H9 (cell line): ENCODE results near the gene CEP164. TPM values are rescaled to one million over a fixed set of nuclear protein-coding genes. Genes with fewer than 3 reads are reported as not detected.

Experiments
- DNase-seq: peaks from one replicate; pipeline ENCODE4 v3.0.0-alpha.2; 2017
- H2AFZ ChIP-seq: one replicate; pipeline ENCODE4 v1.6.1; 2013; ENCODE audit warnings: mild to moderate bottlenecking, low read length, control low read depth, moderate library complexity
- H2AK5ac ChIP-seq: 2 replicates; pipeline ENCODE4 v1.6.1; 2013; ENCODE audit warnings: low read length, control low read depth, mixed read lengths; ENCODE audit not compliant: insufficient read length
- H2BK120ac ChIP-seq: one replicate; pipeline ENCODE4 v1.6.1; 2013; ENCODE audit warnings: low read depth, mild to moderate bottlenecking, low read length, control low read depth, inconsistent platforms; ENCODE audit not compliant: poor library complexity, severe bottlenecking
- H2BK12ac ChIP-seq: 2 replicates; pipeline ENCODE4 v1.6.1; 2013; ENCODE audit warnings: low read length, control low read depth, mixed read lengths, low read depth; ENCODE audit not compliant: insufficient read length
- H2BK15ac ChIP-seq: 2 replicates; pipeline ENCODE4 v1.6.1; 2013; ENCODE audit warnings: low read depth, low read length, control low read depth
- H2BK20ac ChIP-seq: one replicate; pipeline ENCODE4 v1.6.1; 2013; ENCODE audit warnings: low read depth, mild to moderate bottlenecking, low read length, control low read depth, inconsistent platforms; ENCODE audit not compliant: poor library complexity, severe bottlenecking
- H2BK5ac ChIP-seq: 2 replicates; pipeline ENCODE4 v1.6.1; 2013; ENCODE audit warnings: low read length, control low read depth, mixed read lengths; ENCODE audit not compliant: insufficient read length
- H3K14ac ChIP-seq: 2 replicates; pipeline ENCODE4 v1.6.1; 2013; ENCODE audit warnings: low read length, control low read depth; ENCODE audit not compliant: insufficient read depth
- H3K18ac ChIP-seq: 2 replicates; pipeline ENCODE4 v1.6.1; 2013; ENCODE audit warnings: low read depth, mild to moderate bottlenecking, mixed read lengths, low read length, control low read depth; ENCODE audit not compliant: insufficient read length
- H3K23ac ChIP-seq: 2 replicates; pipeline ENCODE4 v1.6.1; 2013; ENCODE audit warnings: low read length, control low read depth, mixed read lengths, low read depth; ENCODE audit not compliant: insufficient read length
- H3K23me2 ChIP-seq: 2 replicates; pipeline ENCODE4 v1.6.1; 2013; ENCODE audit warnings: low read depth, mild to moderate bottlenecking, mixed read lengths, low read length, control low read depth; ENCODE audit not compliant: insufficient read length, poor library complexity, severe bottlenecking
- H3K27ac ChIP-seq: 2 replicates; pipeline ENCODE4 v1.5.1; 2013; ENCODE audit warnings: low read length, control low read depth, mixed read lengths, low read depth; ENCODE audit not compliant: insufficient read length
- H3K27me3 ChIP-seq: 2 replicates; pipeline ENCODE4 v1.6.1; 2013; ENCODE audit warnings: low read length, control low read depth, inconsistent platforms; ENCODE audit not compliant: insufficient read depth
- H3K4ac ChIP-seq: 2 replicates; pipeline ENCODE4 v1.6.1; 2013; ENCODE audit warnings: low read depth, mild to moderate bottlenecking, control low read depth, inconsistent platforms, low read length, moderate library complexity
- H3K4me1 ChIP-seq: 2 replicates; pipeline ENCODE4 v1.6.1; 2013; ENCODE audit warnings: low read length, control low read depth, inconsistent platforms; ENCODE audit not compliant: insufficient read depth
- H3K4me2 ChIP-seq: 2 replicates; pipeline ENCODE4 v1.6.1; 2013; ENCODE audit warnings: low read length, control low read depth, mixed read lengths; ENCODE audit not compliant: insufficient read length, insufficient read depth
- H3K56ac ChIP-seq: 2 replicates; pipeline ENCODE4 v1.6.1; 2013; ENCODE audit warnings: low read depth, mild to moderate bottlenecking, mixed read lengths, low read length, control low read depth; ENCODE audit not compliant: insufficient read length
- H3K79me1 ChIP-seq: 2 replicates; pipeline ENCODE4 v1.6.1; 2013; ENCODE audit warnings: low read depth, mild to moderate bottlenecking, moderate library complexity, low read length, control low read depth, inconsistent platforms; ENCODE audit not compliant: insufficient read depth, poor library complexity, severe bottlenecking
- H3K79me2 ChIP-seq: 2 replicates; pipeline ENCODE4 v1.6.1; 2013; ENCODE audit warnings: low read length, control low read depth, inconsistent platforms; ENCODE audit not compliant: insufficient read depth
- H3K9ac ChIP-seq: 2 replicates; pipeline ENCODE4 v1.6.1; 2013; ENCODE audit warnings: low read length, control low read depth, mixed read lengths; ENCODE audit not compliant: insufficient read length; ENCODE audit errors: extremely low read depth
- H3K9me3 ChIP-seq: one replicate; pipeline ENCODE4 v1.6.1; 2013; ENCODE audit warnings: low read depth, low read length, inconsistent platforms; ENCODE audit not compliant: control insufficient read depth
- H3T11ph ChIP-seq: one replicate; pipeline ENCODE4 v1.6.1; 2013; ENCODE audit warnings: mild to moderate bottlenecking, low read length, control low read depth, inconsistent platforms
- H4K20me1 ChIP-seq: one replicate; pipeline ENCODE4 v1.6.1; 2013; ENCODE audit not compliant: control insufficient read depth, insufficient read length, insufficient read depth
- H4K5ac ChIP-seq: 2 replicates; pipeline ENCODE4 v1.6.1; 2013; ENCODE audit warnings: low read depth, mild to moderate bottlenecking, mixed read lengths, low read length, control low read depth; ENCODE audit not compliant: insufficient read length
- H4K8ac ChIP-seq: replicated peaks from 2 replicates; pipeline ENCODE4 v1.6.1; 2013; ENCODE audit warnings: low read length, control low read depth, mixed read lengths, low read depth; ENCODE audit not compliant: insufficient read length
- H4K91ac ChIP-seq: 2 replicates; pipeline ENCODE4 v1.6.1; 2013; ENCODE audit warnings: low read depth, mild to moderate bottlenecking, moderate library complexity, mixed read lengths, low read length, control low read depth; ENCODE audit not compliant: insufficient read length
- H3K27ac Mint-ChIP-seq, 3 experiments: 2 replicates in 2 of 3; 3 replicates in 1 of 3; pipeline ENCODE4 v1.8.0; 2020 to 2021; ENCODE audit warnings: mixed read lengths in 3 of 3, mild to moderate bottlenecking in 1 of 3, moderate library complexity in 1 of 3
- H3K27me3 Mint-ChIP-seq: 2 replicates; pipeline ENCODE4 v1.8.0; 2021; ENCODE audit warnings: low read depth, mild to moderate bottlenecking, moderate library complexity, mixed read lengths
- H3K36me3 Mint-ChIP-seq, 3 experiments: 2 replicates in 2 of 3; 3 replicates in 1 of 3; pipeline ENCODE4 v1.8.0; 2020 to 2021; ENCODE audit warnings: low read depth in 3 of 3, mixed read lengths in 3 of 3; ENCODE audit not compliant: insufficient read depth in 1 of 3
- H3K4me1 Mint-ChIP-seq, 2 experiments: 2 replicates each; pipeline ENCODE4 v1.8.0; 2020; ENCODE audit warnings: mixed read lengths in 2 of 2
- H3K4me3 Mint-ChIP-seq, 2 experiments: 2 replicates in 1 of 2; 3 replicates in 1 of 2; pipeline ENCODE4 v1.8.0; 2020 to 2021; ENCODE audit warnings: mild to moderate bottlenecking in 2 of 2, mixed read lengths in 2 of 2, moderate library complexity in 1 of 2
- H3K9me3 Mint-ChIP-seq, 2 experiments: 2 replicates in 1 of 2; 3 replicates in 1 of 2; pipeline ENCODE4 v1.8.0; 2020; ENCODE audit warnings: mild to moderate bottlenecking in 2 of 2, mixed read lengths in 2 of 2, moderate library complexity in 1 of 2
- CTCF ChIP-seq: fragments of 200-600 bp; sonication (generic); conservative IDR thresholded peaks from 3 replicates; pipeline ENCODE4 v1.8.0; 2021; ENCODE audit warnings: antibody characterized with exemption, mild to moderate bottlenecking
- WGBS: extraction: QIAGEN DNeasy Blood & Tissue Kit; methylation state at CpG from one replicate; pipeline ENCODE4 v1.1.7; 2013; ENCODE audit warnings: missing lambda C conversion rate, low lambda C conversion rate, mixed read lengths; ENCODE audit not compliant: insufficient read length; ENCODE audit errors: extremely low coverage; 5-methylcytosine and 5-hydroxymethylcytosine counted together
- total RNA-seq: library from RNA; stranded (reverse); gene quantifications from 2 replicates; pipeline ENCODE4 v1.2.1, GENCODE V29; 2021

The CEP164 gene
- total RNA-seq, 1 experiment from 2014 or later, result 24.9 TPM

GRCh38 chr11:117424781-117425180 lies 97.1 kb downstream of the CEP164 start:
- H2AK5ac ChIP-seq, result no peak overlapping the region
- H4K20me1 ChIP-seq, result no peaks in the 10 kb centered on the region
- no peak overlapping the region for H2BK20ac ChIP-seq
- no peaks in the 10 kb centered on the region for H3K79me1 ChIP-seq
- no peak overlapping the region for H3K4me3 Mint-ChIP-seq
- H2BK5ac ChIP-seq, result no peak overlapping the region
- no peaks in the 10 kb centered on the region for H3K4me1 ChIP-seq
- no peak overlapping the region for H3K27ac ChIP-seq
- no peak overlapping the region for H2BK120ac ChIP-seq
- H3K27ac Mint-ChIP-seq, result no peak overlapping the region
- H3K36me3 Mint-ChIP-seq, result no peaks in the 10 kb centered on the region; a peak in 1 of 7 replicates
- H3K4me2 ChIP-seq, result no peak overlapping the region
- H3K9ac ChIP-seq, result no peak overlapping the region
- H3T11ph ChIP-seq, result no peak overlapping the region
- H3K56ac ChIP-seq, result no peak overlapping the region
- H3K27me3 ChIP-seq, result no peaks in the 10 kb centered on the region
- no peak for DNase-seq
- H3K4ac ChIP-seq, result no peak overlapping the region
- no peak overlapping the region for H2AFZ ChIP-seq
- H2BK12ac ChIP-seq, result no peak overlapping the region
- H3K23me2 ChIP-seq, result no peaks in the 10 kb centered on the region
- H3K27me3 Mint-ChIP-seq, result peaks cover 28% of the 10 kb centered on the region
- no peak overlapping the region for H2BK15ac ChIP-seq
- H3K79me2 ChIP-seq, result no peaks in the 10 kb centered on the region
- H4K8ac ChIP-seq, result no peak overlapping the region
- no peak overlapping the region for H3K14ac ChIP-seq
- no peak overlapping the region for H3K23ac ChIP-seq
- TF ChIP-seq CTCF, result no peak
- H4K91ac ChIP-seq, result no peak overlapping the region
- H3K9me3 Mint-ChIP-seq, result no peaks in the 10 kb centered on the region
- H3K4me1 Mint-ChIP-seq, result peaks cover 14 to 39% of the 10 kb centered on the region in 2 experiments
- no peaks in the 10 kb centered on the region for H3K9me3 ChIP-seq
- no CpG with 5 or more reads among the region's 4 CpGs for WGBS
- no peak overlapping the region for H4K5ac ChIP-seq
- H3K18ac ChIP-seq, result no peak overlapping the region
